GM13976 (cell line): ENCODE data around the gene DMRTA2.

ENCODE experiments used
- DNase-seq: peaks from one replicate; pipeline ENCODE4 v3.0.0; 2012; ENCODE audit warnings: low spot score
- CTCF ChIP-seq: IDR thresholded peaks from 2 replicates; pipeline ENCODE4 v1.5.1; 2012; ENCODE audit warnings: borderline replicate concordance, mild to moderate bottlenecking; ENCODE audit not compliant: insufficient read depth; ENCODE audit errors: extremely low read depth, missing control alignments, control extremely low read depth
- in situ Hi-C: fragments of 300-500 bp; cut with MboI; formaldehyde crosslinking; loops from one replicate; pipeline ENCODE4 v1.12.0; 2022; ENCODE audit warnings: low sequenced_read_pairs, mixed read lengths, inconsistent platforms; ENCODE audit not compliant: unreplicated experiment

DMRTA2 gene

GRCh38 chr1:50424884-50425375 lies 1.7 kb upstream of the DMRTA2 start:
- in situ Hi-C loops, result no loop called here
- TF ChIP-seq CTCF, result no peak
- DNase-seq, result no peak

- no peak for TF ChIP-seq CTCF
- in situ Hi-C loops, result no loop called here
- peak; percentile 54 for DNase-seq
These were observed 1.0 kb upstream of the DMRTA2 start for GRCh38 chr1:50424045-50424883.

- in situ Hi-C loops, result no loop called here
- DNase-seq, result peak; percentile 61
- TF ChIP-seq CTCF, result no peak
These were observed 392 bp upstream of the DMRTA2 start for GRCh38 chr1:50423670-50424000.

- DNase-seq, result no peak
- TF ChIP-seq CTCF, result no peak
- in situ Hi-C loops, result no loop called here
These were observed 633 bp downstream of the DMRTA2 start for GRCh38 chr1:50422675-50422945.

- in situ Hi-C loops, result no loop called here
- no peak for TF ChIP-seq CTCF
- no peak for DNase-seq
These were observed 1.2 kb downstream of the DMRTA2 start for GRCh38 chr1:50421768-50422674.

- in situ Hi-C loops, result no loop called here
- no peak for DNase-seq
- no peak for TF ChIP-seq CTCF
These were observed 1.9 kb downstream of the DMRTA2 start for GRCh38 chr1:50421366-50421748.
